IPS-15b (cell line): ENCODE measurements around the gene ADH4.
A peak's percentile ranks its signal among the peaks of the same experiment; 100 is the strongest.
"Not testable (repeated sequence)": the region's sequence is repeated elsewhere in the genome, so short reads cannot be mapped to it uniquely, and the experiment has no call there.

Experiments
- H3K27me3 ChIP-seq: one replicate; pipeline ENCODE4 v1.6.1; 2013; ENCODE audit warnings: low read length; ENCODE audit not compliant: control insufficient read depth, insufficient read depth
- H3K36me3 ChIP-seq: one replicate; pipeline ENCODE4 v1.6.1; 2013; ENCODE audit warnings: low read length; ENCODE audit not compliant: control insufficient read depth, insufficient read depth
- H3K4me1 ChIP-seq: one replicate; pipeline ENCODE4 v1.6.1; 2013; ENCODE audit warnings: mild to moderate bottlenecking, low read length; ENCODE audit not compliant: control insufficient read depth, insufficient read depth
- H3K4me3 ChIP-seq: one replicate; pipeline ENCODE4 v1.5.1; 2013; ENCODE audit warnings: low read depth, low read length
- H3K9ac ChIP-seq: one replicate; pipeline ENCODE4 v1.6.1; 2013; ENCODE audit warnings: low read depth, mild to moderate bottlenecking, low read length
- H3K9me3 ChIP-seq: one replicate; pipeline ENCODE4 v1.6.1; 2013; ENCODE audit warnings: mild to moderate bottlenecking, low read length; ENCODE audit not compliant: control insufficient read depth, insufficient read depth

The ADH4 gene

GRCh38 chr4:99091841-99092240 lies 52.3 kb downstream of the ADH4 start:
- H3K4me1 ChIP-seq, H3K36me3 ChIP-seq, H3K9me3 ChIP-seq, H3K27me3 ChIP-seq, H3K4me3 ChIP-seq, H3K9ac ChIP-seq: not testable (repeated sequence)

GRCh38 chr4:99091216-99091575 lies 52.9 kb downstream of the ADH4 start:
- Histone ChIP-seq H3K36me3 (no peaks in the 10 kb centered on the region), H3K27me3 (no peaks in the 10 kb centered on the region), H3K4me3 (no peak overlapping the region), H3K9me3 (no peaks in the 10 kb centered on the region), H3K4me1 (peaks cover 8% of the 10 kb centered on the region), H3K9ac (no peak overlapping the region)

- Histone ChIP-seq H3K9ac (no peak overlapping the region), H3K4me3 (peak overlapping the region; percentile 98)
Observed at GRCh38 chr4:99090481-99091215, 53.4 kb downstream of the ADH4 start.

GRCh38 chr4:99088481-99089365 lies 55.4 kb downstream of the ADH4 start, which contains the start of gene ADH5:
Gene ADH5 (minus strand): TSS chr4:99088788. CDS start chr4:99088700, 88 bp downstream.
- Histone ChIP-seq H3K4me3 (peak within 1 kb of the TSS; percentile 98), H3K9me3 (no peaks in the 10 kb centered on the region), H3K27me3 (no peaks in the 10 kb centered on the region), H3K4me1 (peaks cover 8% of the 10 kb centered on the region), H3K36me3 (peaks cover 9% of the 10 kb centered on the region), H3K9ac (peak within 1 kb of the TSS; percentile 82)

More at GRCh38 chr4:99090481-99091215, 53.4 kb downstream of the ADH4 start:
- Histone ChIP-seq H3K9me3 (no peaks in the 10 kb centered on the region), H3K27me3 (no peaks in the 10 kb centered on the region), H3K4me1 (peaks cover 8% of the 10 kb centered on the region), H3K36me3 (peaks cover under 1% of the 10 kb centered on the region)

GRCh38 chr4:99088023-99088449 lies 56.1 kb downstream of the ADH4 start:
- H3K9me3 ChIP-seq, result no peaks in the 10 kb centered on the region
- H3K4me1 ChIP-seq, result peaks cover 8% of the 10 kb centered on the region
- peak overlapping the region; percentile 98 for H3K4me3 ChIP-seq
- peak overlapping the region; percentile 82 for H3K9ac ChIP-seq
- peaks cover 9% of the 10 kb centered on the region for H3K36me3 ChIP-seq
- no peaks in the 10 kb centered on the region for H3K27me3 ChIP-seq

- Histone ChIP-seq H3K9me3 (no peaks in the 10 kb centered on the region), H3K4me3 (no peak overlapping the region), H3K4me1 (peaks cover 3% of the 10 kb centered on the region), H3K36me3 (peaks cover 17% of the 10 kb centered on the region), H3K9ac (no peak overlapping the region), H3K27me3 (no peaks in the 10 kb centered on the region)
Observed at GRCh38 chr4:99084595-99084994, 59.5 kb downstream of the ADH4 start.

GRCh38 chr4:99082192-99082591 lies 61.9 kb downstream of the ADH4 start:
- no peak overlapping the region for H3K9ac ChIP-seq
- H3K36me3 ChIP-seq, result peaks cover 22% of the 10 kb centered on the region
- no peaks in the 10 kb centered on the region for H3K27me3 ChIP-seq
- no peaks in the 10 kb centered on the region for H3K9me3 ChIP-seq
- H3K4me3 ChIP-seq, result no peak overlapping the region
- H3K4me1 ChIP-seq, result peaks cover 3% of the 10 kb centered on the region

- not testable (repeated sequence) for H3K9me3 ChIP-seq, H3K4me3 ChIP-seq, H3K4me1 ChIP-seq, H3K9ac ChIP-seq, H3K27me3 ChIP-seq
- H3K36me3 ChIP-seq, result peaks cover 28% of the 10 kb centered on the region
Observed at GRCh38 chr4:99080869-99081268, 63.2 kb downstream of the ADH4 start.

GRCh38 chr4:99079625-99080295 lies 64.3 kb downstream of the ADH4 start:
- H3K36me3 ChIP-seq, result peaks cover 26% of the 10 kb centered on the region
- H3K9me3 ChIP-seq, result no peaks in the 10 kb centered on the region
- H3K4me3 ChIP-seq, result no peak overlapping the region
- H3K27me3 ChIP-seq, result no peaks in the 10 kb centered on the region
- no peak overlapping the region for H3K9ac ChIP-seq
- no peaks in the 10 kb centered on the region for H3K4me1 ChIP-seq

- H3K27me3 ChIP-seq, result no peaks in the 10 kb centered on the region
- H3K9ac ChIP-seq, result no peak overlapping the region
- peaks cover 26% of the 10 kb centered on the region for H3K36me3 ChIP-seq
- H3K4me1 ChIP-seq, result no peaks in the 10 kb centered on the region
- no peaks in the 10 kb centered on the region for H3K9me3 ChIP-seq
- H3K4me3 ChIP-seq, result no peak overlapping the region
Observed at GRCh38 chr4:99078931-99079624, 65.0 kb downstream of the ADH4 start.

GRCh38 chr4:99078336-99078735 lies 65.8 kb downstream of the ADH4 start:
- Histone ChIP-seq H3K9me3 (no peaks in the 10 kb centered on the region), H3K36me3 (peaks cover 28% of the 10 kb centered on the region), H3K4me1 (no peaks in the 10 kb centered on the region), H3K9ac (no peak overlapping the region), H3K27me3 (no peaks in the 10 kb centered on the region), H3K4me3 (no peak overlapping the region)
